HG03457 (cell line): ENCODE data around the gene TUBG1.
"Not testable (repeated sequence)": the region's sequence is repeated elsewhere in the genome, so short reads cannot be mapped to it uniquely, and the experiment has no call there.

Experiments
- ATAC-seq: cut with Tn5 transposase; IDR thresholded peaks from one replicate; pipeline ENCODE4 v1.9.1; 2021; ENCODE audit warnings: moderate number of reproducible peaks; ENCODE audit not compliant: unreplicated experiment

TUBG1 gene

DNA sequence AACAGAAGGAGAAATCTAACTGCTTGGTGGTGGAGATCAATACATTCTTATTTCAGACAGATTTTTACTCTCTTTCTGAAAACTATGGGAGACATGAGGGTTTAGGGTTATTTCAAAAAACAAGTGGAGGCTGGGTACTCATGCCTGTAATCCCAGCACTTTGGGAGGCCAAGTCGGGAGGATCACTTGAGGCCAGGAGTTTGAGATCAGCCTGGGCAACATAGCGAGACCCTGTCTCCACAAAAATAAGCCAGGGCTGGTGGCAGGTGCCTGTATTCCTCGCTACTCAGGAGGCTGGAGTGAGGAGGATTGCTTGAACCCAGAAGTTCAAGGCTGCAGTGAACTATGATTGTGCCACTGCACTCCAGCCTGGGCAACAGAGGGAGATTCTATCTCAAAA lies 12.5 kb downstream of the TUBG1 start:
- ATAC-seq, result not testable (repeated sequence)

- no peak for ATAC-seq
Observed at GRCh38 chr17:42623271-42623670, 13.8 kb downstream of the TUBG1 start.

GRCh38 chr17:42623732-42624596 lies 14.5 kb downstream of the TUBG1 start:
- ATAC-seq, result no peak

GRCh38 chr17:42627032-42627764 lies 17.7 kb downstream of the TUBG1 start:
- ATAC-seq, result not testable (repeated sequence)

DNA sequence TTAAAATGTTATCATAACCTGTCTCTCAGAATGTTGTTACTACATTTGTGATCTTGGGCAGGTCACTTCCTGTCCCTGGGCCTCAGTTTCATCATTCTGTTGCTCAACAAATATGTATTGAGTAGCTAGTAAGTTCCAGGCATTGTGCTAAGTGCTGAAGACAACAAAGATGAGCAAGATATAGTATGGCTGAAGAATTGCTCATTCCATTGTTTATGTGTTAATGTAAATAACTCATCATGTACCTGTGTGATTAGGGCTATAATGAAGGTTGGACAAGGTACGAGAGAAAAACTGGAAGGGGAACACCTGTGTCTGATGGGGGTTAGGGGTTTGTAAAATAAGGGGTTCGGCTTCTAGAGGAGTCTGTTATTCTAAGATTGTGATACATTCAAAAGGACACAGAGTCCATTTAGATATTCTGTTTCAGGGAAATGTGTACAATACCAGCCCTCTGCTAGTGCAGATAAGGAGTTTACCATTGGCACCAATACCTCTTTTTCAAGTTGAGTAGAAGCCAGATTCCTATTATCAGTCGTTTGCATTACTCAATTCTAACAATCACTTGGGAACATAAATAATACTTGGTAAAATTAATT lies 20.0 kb downstream of the TUBG1 start:
- no peak for ATAC-seq

- ATAC-seq, result no peak
Observed at GRCh38 chr17:42632949-42633444, 23.5 kb downstream of the TUBG1 start.

DNA sequence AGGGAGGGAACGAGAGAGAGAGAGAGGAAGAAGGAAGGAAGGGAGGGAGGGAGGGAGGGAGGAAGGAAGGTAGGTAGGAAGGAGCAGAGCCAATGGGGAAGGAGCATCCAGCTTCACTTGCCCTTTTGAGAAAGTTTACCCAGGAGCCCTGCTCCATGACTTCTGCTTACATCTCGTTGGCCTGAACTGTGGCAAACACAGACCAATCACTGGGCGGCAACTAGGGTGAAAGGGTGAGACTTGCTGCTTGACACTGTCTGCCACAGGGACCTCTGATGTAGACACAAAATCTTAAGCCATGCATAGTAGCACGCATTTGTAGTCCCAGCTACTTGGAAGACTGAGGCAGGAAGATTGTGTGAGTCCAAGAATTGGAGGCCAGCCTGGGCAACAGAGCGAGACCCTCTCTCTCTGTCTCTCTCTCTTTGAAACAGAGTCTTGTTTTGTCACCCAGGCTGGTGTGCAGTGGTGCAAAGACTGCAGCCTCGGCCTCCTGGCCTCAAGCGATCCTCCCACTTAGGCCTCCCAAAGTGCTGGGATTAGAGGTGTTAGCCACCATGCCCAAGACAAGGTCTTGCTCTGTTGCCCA lies 30.1 kb downstream of the TUBG1 start:
- no peak for ATAC-seq

DNA sequence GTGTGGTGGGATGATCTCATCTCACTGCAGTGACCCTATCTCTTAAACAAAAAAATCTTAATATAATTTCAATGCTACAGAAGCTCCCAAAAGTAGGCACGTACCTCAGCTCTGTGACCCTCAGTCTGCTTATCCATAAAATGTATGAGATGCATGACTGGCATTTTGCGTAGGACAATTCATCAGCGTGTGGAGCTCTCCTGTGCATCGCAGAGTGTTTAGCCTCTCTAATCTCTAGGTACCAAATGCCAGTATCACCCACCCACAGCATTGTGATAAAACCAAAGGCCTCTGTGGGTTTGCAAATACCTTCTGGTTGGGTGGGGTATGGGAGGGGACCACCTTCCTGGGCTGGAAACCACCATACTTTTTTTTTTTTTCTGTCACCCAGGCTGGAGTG lies 30.6 kb downstream of the TUBG1 start:
- ATAC-seq, result no peak

DNA sequence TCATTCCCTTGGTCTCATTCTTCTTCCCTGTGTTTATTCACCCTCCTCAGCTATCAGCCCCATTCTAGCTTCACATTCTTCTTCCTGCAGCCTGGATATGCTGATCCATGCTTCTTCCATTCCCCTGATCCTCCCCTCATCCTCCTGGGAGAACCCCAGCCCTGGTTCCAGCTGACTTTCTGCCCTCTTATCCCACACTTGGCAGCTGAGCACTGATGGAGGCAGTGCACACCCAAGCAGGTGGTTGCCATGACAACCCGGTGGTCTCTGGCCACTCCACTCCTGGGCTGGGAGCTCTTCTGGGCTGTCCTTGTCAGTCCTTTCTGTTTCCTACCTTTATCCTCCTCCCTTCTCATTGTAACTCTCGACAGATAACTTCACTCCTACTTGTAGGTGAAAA lies 32.9 kb downstream of the TUBG1 start:
- no peak for ATAC-seq

DNA sequence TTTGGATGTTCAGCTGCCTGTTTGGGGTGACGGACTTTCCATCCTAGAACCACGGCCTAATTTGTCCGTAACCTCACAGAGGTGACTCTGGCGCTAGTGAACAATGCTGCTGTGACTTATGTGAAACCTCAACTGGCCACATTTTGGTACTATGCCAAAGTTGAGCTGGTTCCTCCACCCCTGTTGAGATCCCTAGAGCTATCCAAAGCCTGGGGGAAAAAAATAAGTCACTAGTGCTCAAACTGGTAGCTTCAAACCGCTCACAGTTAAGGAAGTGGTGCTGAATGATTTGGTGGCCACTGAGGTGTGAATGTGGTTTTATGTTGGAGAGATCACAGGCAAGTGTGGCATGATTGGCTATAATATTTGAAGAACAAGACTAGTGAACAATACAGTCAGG lies 38.3 kb downstream of the TUBG1 start:
- ATAC-seq, result no peak

GRCh38 chr17:42651392-42651791 lies 41.9 kb downstream of the TUBG1 start:
- no peak for ATAC-seq

GRCh38 chr17:42653179-42654124 lies 44.0 kb downstream of the TUBG1 start:
- no peak for ATAC-seq

DNA sequence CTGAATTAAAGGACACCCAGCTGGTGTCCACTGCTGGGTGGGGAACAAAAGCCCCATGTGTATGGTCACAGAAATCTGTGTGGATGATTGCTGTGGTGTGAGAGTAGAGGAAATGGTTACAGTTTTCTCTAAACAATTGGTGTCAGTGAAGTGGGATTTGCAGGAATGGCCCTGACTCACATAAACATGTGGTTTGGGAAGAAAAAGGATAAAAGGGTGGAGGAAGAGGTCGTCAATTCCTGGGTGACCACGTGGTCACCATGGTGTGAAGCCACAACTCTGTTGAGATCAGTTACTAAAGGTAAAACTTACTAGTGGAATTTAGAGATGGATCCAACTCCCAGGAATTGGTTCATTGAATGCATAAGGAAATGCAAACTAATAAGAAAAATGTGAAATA lies 46.0 kb downstream of the TUBG1 start:
- no peak for ATAC-seq

DNA sequence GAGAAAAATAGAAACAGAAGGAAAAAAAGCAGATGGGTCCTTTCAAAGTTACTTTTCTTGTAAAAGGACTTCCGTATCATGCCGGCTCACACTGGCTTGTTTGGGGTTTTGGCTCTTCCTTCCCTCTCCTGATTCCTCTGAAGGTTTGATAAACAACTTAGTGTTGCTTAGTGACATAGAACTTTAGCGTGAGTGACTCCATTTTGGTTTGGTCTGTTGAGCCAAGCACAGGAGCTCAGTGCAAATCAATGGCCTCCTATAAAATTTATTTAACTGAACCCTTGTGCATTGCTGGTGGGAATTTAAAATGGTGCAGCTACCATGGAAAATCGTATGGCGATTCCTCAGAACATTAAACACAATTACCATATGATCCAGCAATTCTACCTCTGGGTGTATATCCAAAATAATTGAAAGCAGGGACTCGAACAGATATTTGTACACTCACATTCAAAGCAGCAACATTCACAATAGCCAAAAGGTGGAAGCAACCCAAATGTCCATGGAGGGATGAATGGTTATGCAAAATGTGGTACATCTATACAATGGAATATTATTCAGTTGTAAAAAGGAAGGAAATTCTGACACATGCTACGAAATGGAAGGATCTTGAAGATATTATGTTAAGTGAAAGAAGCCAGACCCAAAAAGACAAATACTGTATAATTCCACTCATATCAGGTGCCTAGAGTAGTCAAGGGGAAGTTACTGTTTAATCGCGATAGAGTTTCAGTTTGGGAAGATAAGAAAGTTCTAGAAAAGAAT lies 48.5 kb downstream of the TUBG1 start:
- ATAC-seq, result no peak

GRCh38 chr17:42659079-42659931 lies 49.8 kb downstream of the TUBG1 start, which contains the start of gene TUBG2:
Gene TUBG2 (plus strand): TSS chr17:42659284. CDS start chr17:42659504, 220 bp downstream.
- no peak for ATAC-seq

DNA sequence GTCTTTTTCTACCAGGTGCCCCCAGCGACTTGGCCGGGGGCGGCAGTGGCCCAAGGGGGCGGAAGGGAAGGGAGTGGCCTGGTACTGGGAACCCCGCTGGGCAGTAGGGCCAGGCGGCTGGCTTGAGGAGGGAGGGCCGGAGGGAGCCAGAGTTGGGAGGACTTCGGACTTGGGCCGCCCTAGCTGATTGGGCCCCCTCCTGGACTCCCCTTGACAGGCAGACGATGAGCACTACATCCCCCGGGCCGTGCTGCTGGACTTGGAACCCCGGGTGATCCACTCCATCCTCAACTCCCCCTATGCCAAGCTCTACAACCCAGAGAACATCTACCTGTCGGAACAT lies 50.4 kb downstream of the TUBG1 start:
- not testable (repeated sequence) for ATAC-seq

DNA sequence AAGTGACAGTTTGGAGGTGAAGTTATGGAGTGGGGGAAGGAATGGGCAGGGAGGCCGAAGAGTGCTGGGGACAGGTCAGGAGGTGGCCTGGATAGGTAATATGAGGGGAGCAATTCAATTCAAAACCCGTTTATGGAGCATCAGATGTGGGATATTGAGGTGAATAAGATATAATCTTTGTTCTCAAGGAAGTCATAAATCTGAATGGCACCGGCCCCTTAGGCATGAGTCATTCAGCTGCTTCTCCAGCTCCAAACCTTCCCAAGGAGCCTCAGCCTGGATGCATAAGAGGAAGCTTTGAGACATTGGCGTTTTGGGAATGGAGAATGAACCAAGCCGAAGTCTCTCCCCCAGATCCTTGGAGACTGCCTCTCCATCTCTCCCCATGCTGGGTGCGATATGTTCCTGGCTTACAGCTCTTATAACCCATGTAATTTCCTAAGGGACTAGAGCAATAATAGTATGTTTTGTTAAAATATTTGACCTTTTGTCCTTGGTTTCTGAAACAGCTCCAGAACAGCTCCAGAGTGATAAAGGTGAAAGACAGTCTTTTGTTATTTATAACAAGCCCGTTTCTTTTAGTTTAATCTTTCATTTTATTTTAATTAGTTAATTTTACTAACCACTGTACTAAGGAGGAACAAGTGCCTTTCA lies 51.3 kb downstream of the TUBG1 start:
- no peak for ATAC-seq
